ENCODE measurements around the gene RIMBP2.

- TF ChIP-seq CTCF (IDR thresholded peaks at IDR 0.05; ENCODE audit: low read depth, low read length) (no peak), EZH2phosphoT487 (IDR thresholded peaks at IDR 0.05; ENCODE audit: low read depth) (no peak)
These were observed 72.0 kb downstream of the RIMBP2 start for GRCh38 chr12:130644146-130644545.

Measured in OCI-LY3 (cell line).